Rectal smooth muscle tissue (tissue), 1 donor: ENCODE data around the gene CCDC8.

Experiments
- H3K27ac ChIP-seq: one replicate; pipeline ENCODE4 v1.7.0; 2013; ENCODE audit warnings: low read depth, low read length, inconsistent platforms
- H3K27me3 ChIP-seq: one replicate; pipeline ENCODE4 v1.7.0; 2013; ENCODE audit warnings: low read length; ENCODE audit not compliant: control insufficient read depth, insufficient read depth
- H3K36me3 ChIP-seq: one replicate; pipeline ENCODE4 v1.7.0; 2013; ENCODE audit warnings: low read length; ENCODE audit not compliant: control insufficient read depth, insufficient read depth
- H3K4me1 ChIP-seq: one replicate; pipeline ENCODE4 v1.7.0; 2013; ENCODE audit warnings: low read length; ENCODE audit not compliant: control insufficient read depth, insufficient read depth
- H3K4me3 ChIP-seq: one replicate; pipeline ENCODE4 v1.7.0; 2013; ENCODE audit warnings: low read length
- H3K9ac ChIP-seq: one replicate; pipeline ENCODE4 v1.7.0; 2013; ENCODE audit warnings: low read length

CCDC8 gene

DNA sequence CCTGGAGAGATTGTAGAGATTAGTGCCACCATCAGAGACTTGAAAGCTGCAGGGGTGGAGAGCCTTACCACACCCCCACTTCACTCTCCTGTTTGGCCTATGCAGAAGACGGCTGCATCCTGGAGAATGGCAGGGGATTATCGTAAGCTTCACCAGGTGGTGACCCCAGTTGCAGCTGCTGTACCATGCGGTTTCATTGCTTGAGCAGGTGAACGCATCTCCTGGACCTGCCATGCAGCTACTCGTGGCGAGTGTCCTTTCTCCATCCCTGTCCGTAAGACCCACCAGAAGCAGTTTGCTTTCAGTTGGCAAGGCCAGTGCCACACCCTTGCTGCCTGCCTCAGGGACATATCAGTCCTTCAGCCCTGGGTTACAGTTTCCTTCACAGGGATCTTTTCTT lies 45.2 kb downstream of the CCDC8 start:
- Histone ChIP-seq H3K4me3 (no peak overlapping the region), H3K9ac (no peak overlapping the region), H3K4me1 (peaks cover 6% of the 10 kb centered on the region)

DNA sequence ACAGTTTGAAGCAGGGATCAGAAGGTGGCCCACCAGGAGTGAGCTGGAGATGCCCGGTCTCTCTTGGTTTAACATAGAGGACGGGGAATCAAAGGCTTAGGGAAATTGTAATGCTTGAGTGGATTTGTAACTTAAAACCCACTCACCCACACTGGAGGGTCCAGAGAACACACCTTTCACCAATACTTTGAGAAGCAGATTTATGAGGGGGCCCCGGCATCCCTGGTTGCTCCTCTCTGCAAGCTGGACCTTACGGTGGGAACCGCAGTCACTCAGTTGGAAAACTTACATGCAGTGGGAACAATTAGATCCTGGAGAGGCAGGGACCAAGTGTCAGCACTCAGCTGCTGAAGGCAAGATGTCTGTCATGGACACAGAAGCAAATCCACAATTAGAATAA lies 45.9 kb downstream of the CCDC8 start:
- H3K4me3 ChIP-seq: no peak overlapping the region
- no peaks in the 10 kb centered on the region for H3K4me1 ChIP-seq
- H3K9ac ChIP-seq: no peak overlapping the region
- no peaks in the 10 kb centered on the region for H3K27me3 ChIP-seq
- peaks cover 17% of the 10 kb centered on the region for H3K36me3 ChIP-seq
- no peak overlapping the region for H3K27ac ChIP-seq

More for the DNA sequence above, 45.2 kb downstream of the CCDC8 start:
- H3K27ac ChIP-seq: no peak overlapping the region
- H3K27me3 ChIP-seq: no peaks in the 10 kb centered on the region
- H3K36me3 ChIP-seq: peaks cover 17% of the 10 kb centered on the region

DNA sequence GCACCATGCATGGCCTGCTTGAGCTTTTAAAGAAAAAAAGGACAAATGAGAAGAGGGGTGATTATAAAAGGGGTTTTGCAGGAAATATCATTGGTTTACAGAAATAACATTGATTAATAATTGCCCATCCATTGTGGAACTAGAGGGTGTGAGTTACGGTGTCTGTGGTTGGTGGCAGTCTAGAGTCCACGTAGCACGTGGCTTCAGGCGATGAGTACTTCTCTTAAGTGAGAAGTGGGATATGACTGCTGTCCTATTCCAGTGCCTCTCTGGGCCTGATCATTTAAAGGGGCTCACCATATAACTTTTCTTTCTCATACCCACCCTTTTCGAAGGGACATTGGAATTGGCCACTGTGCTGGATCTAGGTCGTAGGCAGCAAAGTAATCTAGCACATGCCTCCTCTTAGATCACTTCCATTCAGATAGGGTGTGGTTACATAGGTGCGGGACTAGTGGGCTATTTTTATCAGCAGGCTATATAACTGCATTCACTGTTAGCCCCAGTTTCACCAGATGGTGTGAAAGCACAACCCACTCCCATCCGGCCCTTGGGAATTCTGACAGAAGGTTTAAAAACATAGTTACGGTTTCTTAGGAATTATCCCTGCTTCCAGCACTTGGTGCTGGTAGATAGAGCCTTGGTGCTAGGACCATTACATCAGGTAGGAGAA lies 46.6 kb downstream of the CCDC8 start:
- Histone ChIP-seq H3K4me1 (no peaks in the 10 kb centered on the region), H3K27ac (no peak overlapping the region), H3K9ac (no peak overlapping the region), H3K36me3 (peaks cover 17% of the 10 kb centered on the region), H3K27me3 (no peaks in the 10 kb centered on the region), H3K4me3 (no peak overlapping the region)

DNA sequence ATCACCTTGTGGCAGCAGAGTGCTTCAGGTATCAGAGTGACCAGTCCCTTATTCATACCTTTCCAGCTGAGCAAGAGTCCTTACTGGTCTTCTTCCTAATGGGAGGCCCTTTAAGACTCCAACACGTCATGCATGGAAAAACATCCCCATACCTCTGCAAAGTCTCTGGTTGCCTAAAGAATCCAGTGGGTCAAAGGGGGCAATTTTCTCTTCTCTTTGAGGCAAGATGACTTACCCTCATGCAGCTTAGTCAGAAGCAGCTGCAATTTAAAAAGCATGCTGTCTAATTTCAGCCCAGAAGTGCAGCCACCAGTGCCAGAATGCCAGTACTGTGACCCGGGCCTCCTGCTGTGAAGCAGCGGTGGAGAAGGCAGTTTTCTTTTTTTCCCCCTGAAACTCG lies 47.8 kb downstream of the CCDC8 start:
- no peaks in the 10 kb centered on the region for H3K27me3 ChIP-seq
- H3K36me3 ChIP-seq: peaks cover 17% of the 10 kb centered on the region
- H3K27ac ChIP-seq: no peak overlapping the region
- H3K4me1 ChIP-seq: no peaks in the 10 kb centered on the region
- no peak overlapping the region for H3K9ac ChIP-seq
- no peak overlapping the region for H3K4me3 ChIP-seq

DNA sequence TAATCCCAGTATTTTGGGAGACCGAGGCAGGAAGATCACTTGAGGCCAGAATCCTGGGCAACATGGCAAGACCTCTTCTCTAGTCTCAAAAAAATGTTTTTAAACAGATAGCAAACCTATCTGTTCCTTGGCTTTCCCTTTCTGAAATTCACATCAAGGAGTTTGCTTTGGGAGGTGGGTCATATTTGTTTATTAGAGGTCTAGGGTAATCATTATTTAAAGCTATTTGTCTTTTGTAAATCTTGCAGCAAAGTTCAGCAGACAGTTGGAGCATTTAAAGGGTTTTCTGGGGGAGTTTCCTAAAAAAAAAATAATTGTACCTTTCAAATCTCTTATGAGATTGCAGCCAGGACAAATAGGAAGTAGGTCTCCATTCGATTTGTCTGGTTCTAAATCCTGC lies 49.0 kb downstream of the CCDC8 start:
- Histone ChIP-seq H3K4me3 (no peak overlapping the region), H3K9ac (no peak overlapping the region), H3K4me1 (no peaks in the 10 kb centered on the region), H3K27me3 (no peaks in the 10 kb centered on the region), H3K27ac (no peak overlapping the region), H3K36me3 (peaks cover 17% of the 10 kb centered on the region)

DNA sequence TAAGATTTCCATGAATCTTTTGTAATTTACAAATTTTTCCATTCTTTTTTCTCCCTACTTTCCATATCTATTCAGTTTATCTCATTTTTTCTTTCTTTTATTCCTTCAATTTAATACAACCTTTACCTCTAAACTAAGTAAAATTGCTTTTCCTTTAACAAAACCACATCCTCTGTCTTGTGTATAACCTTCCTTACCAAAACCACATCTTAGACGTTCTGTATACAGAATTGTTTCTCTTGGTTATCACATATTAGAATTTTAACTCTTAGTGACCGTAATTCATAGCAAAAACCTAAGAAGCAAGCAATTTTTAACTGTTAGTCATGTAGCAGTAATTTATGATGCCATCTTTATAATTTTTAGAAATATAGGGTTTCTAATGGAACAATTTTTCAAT lies 51.4 kb downstream of the CCDC8 start:
- Histone ChIP-seq H3K27ac (no peak overlapping the region), H3K4me3 (no peak overlapping the region), H3K4me1 (no peaks in the 10 kb centered on the region), H3K9ac (no peak overlapping the region), H3K36me3 (peaks cover 16% of the 10 kb centered on the region), H3K27me3 (no peaks in the 10 kb centered on the region)
